ENCODE measurements around the gene NFIB.

NFIB gene

DNA sequence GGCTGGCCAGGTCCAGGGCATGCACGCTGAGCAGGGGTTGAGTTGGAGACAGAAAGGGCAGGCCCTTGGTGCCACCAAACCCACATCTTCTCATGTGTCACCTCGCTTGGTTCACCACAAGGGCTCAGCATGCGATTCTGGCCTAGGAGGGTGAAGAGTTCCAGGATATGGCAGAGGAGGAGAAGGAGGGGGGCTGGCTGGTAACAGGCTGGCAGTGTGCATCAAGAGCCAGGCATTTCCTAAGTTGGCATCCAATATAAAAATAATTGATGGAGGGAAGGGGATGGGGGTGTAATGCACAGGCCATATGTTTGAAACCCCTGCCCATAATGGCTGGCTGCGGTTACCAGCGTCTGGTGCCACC, 255.6 kb downstream of the NFIB start:
- no peak for DNase-seq

DNA sequence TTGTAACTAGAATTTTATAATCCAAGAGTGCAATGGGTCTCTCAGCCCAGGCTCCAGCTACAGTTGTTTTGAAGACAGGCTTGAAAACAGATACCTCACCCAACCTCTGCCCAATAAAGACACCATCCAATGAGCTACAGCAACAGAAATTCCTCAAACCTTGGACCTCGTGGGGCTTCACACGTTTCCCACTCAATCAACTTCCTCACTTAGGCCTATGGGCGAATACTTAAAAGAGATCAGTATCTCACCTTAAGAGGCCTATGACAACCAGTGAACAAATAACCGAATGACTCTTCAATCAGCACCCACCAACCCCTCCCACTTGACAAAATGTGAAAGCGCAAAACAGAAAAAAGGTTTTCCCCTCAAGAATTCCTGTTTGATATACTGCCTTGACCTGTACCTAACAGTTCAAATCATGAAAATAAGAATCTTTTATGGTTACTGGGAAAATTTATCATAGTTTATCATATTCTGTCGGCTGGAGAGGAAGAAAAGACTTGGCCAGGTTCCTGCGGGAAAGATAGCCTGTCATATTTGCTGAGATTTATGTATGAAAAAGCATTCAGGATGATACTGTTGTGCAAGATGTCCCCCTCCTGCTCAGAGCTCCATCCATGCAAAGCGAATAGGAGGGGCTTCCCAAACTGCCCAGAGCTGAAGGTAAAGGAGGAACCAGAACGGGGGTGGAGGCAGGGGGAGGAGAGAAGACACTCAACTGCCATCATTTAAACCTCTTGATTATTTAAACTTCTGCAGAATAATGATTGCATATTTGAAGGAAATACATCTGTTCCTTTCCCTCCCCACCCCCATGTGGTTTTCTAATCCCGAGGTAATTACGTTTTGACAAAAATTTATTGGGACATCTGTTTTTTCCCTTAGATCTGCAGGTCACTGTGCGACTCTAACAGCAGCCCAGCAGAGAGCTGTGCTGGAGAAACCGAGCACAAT, 256.3 kb downstream of the NFIB start:
- no peak for DNase-seq

GRCh38 chr9:14056316-14056861, 257.6 kb downstream of the NFIB start:
- no peak for DNase-seq

DNA sequence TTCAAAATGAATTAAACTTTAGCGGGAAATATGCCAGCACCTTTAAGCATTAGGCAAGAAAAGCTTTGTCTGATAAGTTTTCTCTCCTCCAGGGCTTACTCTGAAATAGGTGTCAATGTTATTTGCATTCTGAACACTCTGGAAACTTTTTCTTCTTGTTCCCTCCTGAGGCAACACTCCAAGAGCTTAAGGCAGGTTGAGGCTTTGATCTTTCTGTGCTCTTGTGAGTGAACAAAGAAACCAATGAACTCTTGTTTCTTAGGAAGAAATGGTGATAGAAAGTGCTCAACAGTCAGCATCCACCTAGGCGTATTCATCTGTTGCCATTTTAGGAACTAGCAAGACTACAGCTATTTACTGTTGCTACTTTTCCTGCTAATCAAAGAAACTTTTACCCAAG, 259.8 kb downstream of the NFIB start:
- no peak for DNase-seq

DNA sequence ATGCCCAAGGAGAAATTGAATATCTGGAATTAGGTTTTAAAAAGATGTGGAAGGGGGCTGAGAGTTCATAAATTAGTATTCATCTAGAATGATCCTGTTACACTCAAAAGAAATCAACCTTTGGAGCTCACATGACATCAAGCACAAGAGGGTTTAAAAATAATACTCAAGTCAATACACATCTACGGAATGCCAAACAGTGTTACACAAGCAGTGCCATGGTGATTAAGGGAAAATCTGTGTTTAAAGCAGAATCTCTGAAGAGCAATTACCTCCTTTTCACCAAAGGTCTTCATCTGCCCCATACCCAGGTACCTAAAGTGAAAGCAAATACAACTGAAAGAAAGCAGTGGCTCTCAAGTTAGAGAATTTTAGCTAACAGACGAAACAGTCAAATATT, 261.6 kb downstream of the NFIB start:
- DNase-seq: no peak

DNA sequence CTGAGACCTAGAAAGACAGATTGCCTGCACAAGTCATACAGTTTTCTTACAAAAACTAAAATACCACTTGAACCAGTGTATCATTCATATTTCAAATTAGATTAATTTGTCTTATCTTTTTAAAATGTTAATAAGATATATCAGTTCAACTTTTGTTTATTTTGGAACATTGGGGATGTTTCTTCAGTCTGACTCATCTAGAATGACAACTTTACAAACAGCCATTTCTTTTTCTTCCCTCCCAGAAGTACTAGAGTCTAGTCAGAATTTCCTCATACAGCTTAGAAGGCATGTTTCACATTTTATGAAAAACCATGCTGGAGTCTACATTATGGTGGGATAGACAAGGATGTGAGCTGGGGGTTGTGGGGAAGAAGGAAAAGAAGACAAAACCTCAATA, 262.5 kb downstream of the NFIB start:
- no peak for DNase-seq

DNA sequence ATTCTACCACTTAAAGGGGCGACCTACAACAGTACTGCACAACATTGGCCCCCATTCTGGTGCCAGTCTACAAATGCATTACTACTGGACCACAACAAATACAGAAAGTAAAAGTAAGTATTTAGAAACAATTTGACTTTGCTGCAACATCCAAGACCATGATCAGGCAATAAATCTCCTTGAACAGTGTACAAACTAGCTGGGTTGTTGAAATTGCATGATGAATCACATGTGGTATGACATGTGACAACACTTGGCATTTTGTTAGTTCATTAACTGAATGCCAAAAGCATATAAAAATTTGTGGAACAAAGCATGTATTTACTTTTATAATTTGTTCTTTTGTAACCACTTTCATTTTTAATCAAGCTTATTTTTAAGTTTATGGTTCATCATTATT, 270.5 kb downstream of the NFIB start:
- DNase-seq: no peak

- no peak for DNase-seq
Measured at GRCh38 chr9:14037331-14037730, 276.6 kb downstream of the NFIB start.

- no peak for DNase-seq
Measured at GRCh38 chr9:14033067-14033466, 280.9 kb downstream of the NFIB start.

Measured in activated CD4-positive, alpha-beta T cell treated with anti-CD3 and anti-CD28 coated beads, Interleukin-2, amount 50 U/mL, for 1 hour (primary cell).